Ishikawa (cell line): ENCODE results near the gene DLGAP4.

Experiments used
- CREB1 ChIP-seq: IDR thresholded peaks from 2 replicates; pipeline ENCODE4 v1.6.1; 2012; ENCODE audit warnings: low read depth
- EP300 ChIP-seq: IDR thresholded peaks from 2 replicates; pipeline ENCODE4 v1.6.1; 2012; ENCODE audit warnings: borderline replicate concordance
- MAX ChIP-seq: IDR thresholded peaks from 2 replicates; pipeline ENCODE4 v1.6.1; 2012
- REST ChIP-seq: IDR thresholded peaks from 2 replicates; pipeline ENCODE4 v1.6.1; 2012; ENCODE audit warnings: low read depth, mild to moderate bottlenecking
- USF1 ChIP-seq: IDR thresholded peaks from 2 replicates; pipeline ENCODE4 v1.6.1; 2012
- YY1 ChIP-seq: IDR thresholded peaks from 2 replicates; pipeline ENCODE4 v1.6.1; 2012; ENCODE audit warnings: low read depth

- TF ChIP-seq YY1 (no peak), MAX (no peak), EP300 (no peak), REST (no peak), CREB1 (no peak), USF1 (no peak)
These were observed 43.7 kb upstream of the DLGAP4 start for GRCh38 chr20:36262440-36262839.
